Endodermal cell (in vitro differentiated cells): ENCODE results near the gene LIMK2. TPM values are rescaled to one million over a fixed set of nuclear protein-coding genes. Genes with fewer than 3 reads are reported as not detected.
"Not testable (repeated sequence)": the region's sequence is repeated elsewhere in the genome, so short reads cannot be mapped to it uniquely, and the experiment has no call there.

Source experiments
- DNase-seq: peaks from one replicate; pipeline ENCODE4 v3.0.0-alpha.2; 2017
- H3K27ac ChIP-seq: 2 replicates; pipeline ENCODE4 v1.5.1; 2013; ENCODE audit warnings: mild to moderate bottlenecking, low read depth, low read length, moderate library complexity
- H3K27me3 ChIP-seq: 2 replicates; pipeline ENCODE4 v1.6.1; 2013; ENCODE audit warnings: mild to moderate bottlenecking, low read length, moderate library complexity; ENCODE audit not compliant: insufficient read depth, control insufficient read depth, poor library complexity, severe bottlenecking
- H3K36me3 ChIP-seq: 2 replicates; pipeline ENCODE4 v1.7.0; 2013; ENCODE audit warnings: mild to moderate bottlenecking, low read length, moderate library complexity; ENCODE audit not compliant: control insufficient read depth, insufficient read depth
- H3K4me1 ChIP-seq: one replicate; pipeline ENCODE4 v1.7.0; 2013; ENCODE audit warnings: low read length; ENCODE audit not compliant: control insufficient read depth, insufficient read depth
- H3K4me3 ChIP-seq: 2 replicates; pipeline ENCODE4 v1.5.1; 2013; ENCODE audit warnings: mild to moderate bottlenecking, low read length, moderate library complexity
- H3K9ac ChIP-seq: 2 replicates; pipeline ENCODE4 v1.6.1; 2013; ENCODE audit warnings: mild to moderate bottlenecking, low read length, moderate library complexity; ENCODE audit not compliant: poor library complexity, severe bottlenecking; ENCODE audit errors: extremely low read depth
- H3K9me3 ChIP-seq: 2 replicates; pipeline ENCODE4 v1.6.1; 2013; ENCODE audit warnings: mild to moderate bottlenecking, low read length, moderate library complexity; ENCODE audit not compliant: control insufficient read depth
- H3K27ac Mint-ChIP-seq: 2 replicates; pipeline ENCODE4 v1.8.0; 2020; ENCODE audit warnings: mixed read lengths
- H3K27me3 Mint-ChIP-seq: 2 replicates; pipeline ENCODE4 v1.8.0; 2021; ENCODE audit warnings: mild to moderate bottlenecking, mixed read lengths; ENCODE audit not compliant: insufficient read depth
- H3K36me3 Mint-ChIP-seq: 2 replicates; pipeline ENCODE4 v1.8.0; 2020; ENCODE audit warnings: low read depth, mixed read lengths
- H3K4me1 Mint-ChIP-seq: 2 replicates; pipeline ENCODE4 v1.8.0; 2020; ENCODE audit warnings: mixed read lengths
- H3K4me3 Mint-ChIP-seq: 2 replicates; pipeline ENCODE4 v1.8.0; 2020; ENCODE audit warnings: mild to moderate bottlenecking, moderate library complexity, mixed read lengths
- H3K9me3 Mint-ChIP-seq: 2 replicates; pipeline ENCODE4 v1.8.0; 2020; ENCODE audit warnings: mild to moderate bottlenecking, mixed read lengths
- CTCF ChIP-seq: fragments of 200-600 bp; sonication (generic); conservative IDR thresholded peaks from 2 replicates; pipeline ENCODE4 v1.5.0; 2021; ENCODE audit warnings: antibody characterized with exemption, mild to moderate bottlenecking
- WGBS, 2 experiments: methylation state at CpG; one replicate each; pipeline versions ENCODE4 v1.1.5 to v1.1.7; 2013; ENCODE audit warnings: missing lambda C conversion rate in 2 of 2, mixed read lengths in 1 of 2; ENCODE audit not compliant: insufficient coverage in 1 of 2, insufficient read length in 1 of 2; 5-methylcytosine and 5-hydroxymethylcytosine counted together
- total RNA-seq, 2 donors: library from RNA; stranded (reverse); fragmentation: NEBNext Ultra II Directional in 1 of 2; extraction: Animal tissue kit (Norgen Biotek cat#: 25700) in 1 of 2; gene quantifications; 2 replicates in 1 of 2; 3 replicates in 1 of 2; pipeline ENCODE4 v1.2.1, GENCODE V29; 2021

The LIMK2 gene
- total RNA-seq, 2 donors from 2014 or later, result 41.4 to 42.2 TPM

- Mint-ChIP-seq H3K36me3 (peaks cover 15% of the 10 kb centered on the region), H3K4me3 (no peak overlapping the region), H3K27me3 (no peaks in the 10 kb centered on the region), H3K4me1 (peaks cover 5% of the 10 kb centered on the region), H3K27ac (no peak overlapping the region), H3K9me3 (no peaks in the 10 kb centered on the region)
- whole genome bisulfite sequencing, 2 experiments, result 87 to 100% methylated on average over 2 to 3 of the region's 3 CpGs
- peak; percentile 66 for DNase-seq
- Histone ChIP-seq H3K9me3 (no peaks in the 10 kb centered on the region), H3K36me3 (peaks cover 22% of the 10 kb centered on the region), H3K9ac (no peak overlapping the region), H3K27ac (no peak overlapping the region), H3K4me1 (peaks cover 7% of the 10 kb centered on the region), H3K4me3 (no peak overlapping the region), H3K27me3 (no peaks in the 10 kb centered on the region)
- TF ChIP-seq CTCF, result peak; percentile 83
Observed at GRCh38 chr22:31230871-31231621, 18.9 kb downstream of the LIMK2 start.

GRCh38 chr22:31233001-31233400 is 20.9 kb downstream of the LIMK2 start:
- peaks cover 11% of the 10 kb centered on the region for H3K36me3 ChIP-seq
- H3K4me1 Mint-ChIP-seq, result peaks cover 5% of the 10 kb centered on the region
- peaks cover 8% of the 10 kb centered on the region for H3K36me3 Mint-ChIP-seq
- H3K27me3 ChIP-seq, result no peaks in the 10 kb centered on the region
- no peak overlapping the region for H3K4me3 ChIP-seq
- H3K4me1 ChIP-seq, result peaks cover 7% of the 10 kb centered on the region
- no peaks in the 10 kb centered on the region for H3K9me3 Mint-ChIP-seq
- 86 to 100% methylated on average over 1 to 3 of the region's 3 CpGs for WGBS, 2 experiments
- no peaks in the 10 kb centered on the region for H3K27me3 Mint-ChIP-seq
- H3K27ac Mint-ChIP-seq, result no peak overlapping the region
- H3K9ac ChIP-seq, result no peak overlapping the region
- no peak for TF ChIP-seq CTCF
- no peak for DNase-seq
- H3K9me3 ChIP-seq, result no peaks in the 10 kb centered on the region
- H3K4me3 Mint-ChIP-seq, result no peak overlapping the region
- no peak overlapping the region for H3K27ac ChIP-seq

GRCh38 chr22:31235081-31235480 is 23.0 kb downstream of the LIMK2 start:
- Mint-ChIP-seq H3K36me3 (peaks cover 6% of the 10 kb centered on the region), H3K4me3 (no peak overlapping the region), H3K9me3 (no peaks in the 10 kb centered on the region), H3K27me3 (no peaks in the 10 kb centered on the region), H3K27ac (peak overlapping the region; percentile 77), H3K4me1 (peaks cover 5% of the 10 kb centered on the region)
- TF ChIP-seq CTCF, result no peak
- Histone ChIP-seq H3K36me3 (peaks cover 11% of the 10 kb centered on the region), H3K27ac (no peak overlapping the region), H3K4me1 (peaks cover 5% of the 10 kb centered on the region), H3K9ac (no peak overlapping the region), H3K9me3 (no peaks in the 10 kb centered on the region), H3K27me3 (no peaks in the 10 kb centered on the region), H3K4me3 (no peak overlapping the region)
- DNase-seq, result no peak
- WGBS, 2 experiments, result 74 to 76% methylated on average over 3 of the region's 3 CpGs

GRCh38 chr22:31236044-31236443 is 23.9 kb downstream of the LIMK2 start:
- not testable (repeated sequence) for H3K9me3 Mint-ChIP-seq, H3K4me3 Mint-ChIP-seq, H3K27ac ChIP-seq, H3K27me3 ChIP-seq, H3K36me3 Mint-ChIP-seq, H3K9me3 ChIP-seq, H3K4me3 ChIP-seq, H3K4me1 ChIP-seq, DNase-seq, H3K27ac Mint-ChIP-seq, H3K27me3 Mint-ChIP-seq, H3K4me1 Mint-ChIP-seq, H3K9ac ChIP-seq
- WGBS, 2 experiments, result 90 to 93% methylated on average over 4 of the region's 4 CpGs
- H3K36me3 ChIP-seq, result peaks cover 11% of the 10 kb centered on the region
